GM12878 (cell line): ENCODE data around the gene RGS14. TPM values are rescaled to one million over a fixed set of nuclear protein-coding genes. Genes with fewer than 3 reads are reported as not detected.

Source experiments
- ATAC-seq: fragments of 200-7000 bp; cut with Tn5 transposase; 3 replicates; pipeline ENCODE4 v1.9.1; 2020; ENCODE audit warnings: mild to moderate bottlenecking, moderate library complexity
- BruUV-seq: library from RNA; stranded (reverse); fragments of 400-500 nt; replicated peaks from 2 replicates; lab custom pipeline; 2021; lab: Mats Ljungman, UMichigan
- CTCF ChIA-PET: fragments of 300-600 bp; sonication (Branson Sonifier 250); formaldehyde crosslinking; extraction: SDS; loops from one replicate; lab custom pipeline; 2021; ENCODE audit warnings: inconsistent platforms; lab: Yijun Ruan, JAX
- POLR2A ChIA-PET: fragments of 350-600 bp; formaldehyde crosslinking; extraction: SDS; loops from one replicate; lab custom pipeline; 2021; ENCODE audit warnings: inconsistent platforms; lab: Charles Lee
- RAD21 ChIA-PET: fragments of 300-600 bp; sonication (Branson Sonifier 250); formaldehyde crosslinking; loops from one replicate; lab custom pipeline; 2023; ENCODE audit warnings: antibody characterized with exemption; ENCODE audit not compliant: unreplicated experiment; lab: Charles Lee
- SMC1A ChIA-PET: fragments of 300-600 bp; sonication (Branson Sonifier 250); formaldehyde crosslinking; loops from one replicate; lab custom pipeline; 2023; ENCODE audit not compliant: unreplicated experiment, uncharacterized antibody; lab: Charles Lee
- DNase-seq: peaks from one replicate; pipeline ENCODE4 v3.0.0-alpha.2; 2011; ENCODE audit warnings: low read depth, low spot score
- FAIRE-seq: peaks from 3 replicates; lab custom pipeline; 2011; peaks lifted over from hg19 to GRCh38; lab: Jason Lieb, UNC
- H2AFZ ChIP-seq: 2 replicates; pipeline ENCODE4 v1.6.0; 2011; ENCODE audit warnings: low read depth, low read length, control low read depth; ENCODE audit not compliant: control insufficient read depth
- H3K27ac ChIP-seq: 2 replicates; pipeline ENCODE4 v1.5.1; 2011; ENCODE audit warnings: control low read depth; ENCODE audit not compliant: control insufficient read depth, insufficient read depth
- H3K27me3 ChIP-seq, 2 experiments: replicated peaks in 1 of 2; 2 replicates each; pipeline versions ENCODE4 v1.6.0 to v1.6.1; 2011; ENCODE audit warnings: low read length in 1 of 2; ENCODE audit not compliant: control insufficient read depth in 2 of 2, insufficient read depth in 2 of 2
- H3K36me3 ChIP-seq, 2 experiments: 2 replicates each; pipeline ENCODE4 v1.5.1; 2011; ENCODE audit warnings: low read length in 1 of 2; ENCODE audit not compliant: control insufficient read depth in 2 of 2, insufficient read depth in 2 of 2
- H3K4me1 ChIP-seq: 2 replicates; pipeline ENCODE4 v1.6.1; 2011; ENCODE audit warnings: mild to moderate bottlenecking, low read length, moderate library complexity, mixed read lengths; ENCODE audit not compliant: control insufficient read depth, insufficient read depth
- H3K4me2 ChIP-seq: 2 replicates; pipeline ENCODE4 v1.6.0; 2011; ENCODE audit warnings: control low read depth; ENCODE audit not compliant: control insufficient read depth, insufficient read depth
- H3K4me3 ChIP-seq: fragments of 200-600 bp; sonication (generic); 2 replicates; pipeline ENCODE4 v1.5.1; 2016
- H3K79me2 ChIP-seq: 2 replicates; pipeline ENCODE4 v1.6.0; 2011; ENCODE audit warnings: low read length; ENCODE audit not compliant: control insufficient read depth, insufficient read depth
- H3K9ac ChIP-seq: 2 replicates; pipeline ENCODE4 v1.8.0; 2011; ENCODE audit warnings: low read length, control low read depth, mixed read lengths; ENCODE audit not compliant: control insufficient read depth, insufficient read depth
- H3K9me3 ChIP-seq: replicated peaks from 3 replicates; pipeline ENCODE4 v1.5.1; 2011; ENCODE audit warnings: mild to moderate bottlenecking, low read length; ENCODE audit not compliant: control insufficient read depth, insufficient read depth
- H4K20me1 ChIP-seq: 2 replicates; pipeline ENCODE4 v1.6.0; 2011; ENCODE audit not compliant: control insufficient read depth, insufficient read depth
- BMI1 ChIP-seq: fragments of 450-650 bp; IDR thresholded peaks from 2 replicates; pipeline ENCODE4 v1.6.1; 2016; ENCODE audit warnings: mild to moderate bottlenecking, moderate library complexity, borderline replicate concordance
- CBX5 ChIP-seq: sonication (generic); IDR thresholded peaks from 2 replicates; pipeline ENCODE4 v1.6.1; 2016; ENCODE audit warnings: low read depth, moderate library complexity, mild to moderate bottlenecking, inconsistent platforms
- CREB1 ChIP-seq: IDR thresholded peaks from 2 replicates; pipeline ENCODE4 v1.6.1; 2012; ENCODE audit warnings: low read depth, mild to moderate bottlenecking, inconsistent platforms
- EZH2 ChIP-seq: IDR thresholded peaks from 2 replicates; pipeline ENCODE4 v1.6.1; 2012; ENCODE audit warnings: low read depth, mild to moderate bottlenecking, control low read depth, inconsistent platforms, low read length, borderline replicate concordance; ENCODE audit not compliant: control insufficient read depth
- FOS ChIP-seq: IDR thresholded peaks from 3 replicates; pipeline ENCODE4 v1.6.1; 2011; ENCODE audit warnings: borderline replicate concordance; ENCODE audit not compliant: insufficient read length; ENCODE audit errors: extremely low read depth
- KAT2A ChIP-seq: conservative IDR thresholded peaks from 2 replicates; pipeline ENCODE4 v1.6.1; 2011; ENCODE audit warnings: low read depth, low read length; ENCODE audit not compliant: control insufficient read depth
- NBN ChIP-seq: fragments of 450-650 bp; IDR thresholded peaks from 2 replicates; pipeline ENCODE4 v1.6.1; 2016
- RFX5 ChIP-seq: IDR thresholded peaks from 2 replicates; pipeline ENCODE4 v1.6.1; 2011; ENCODE audit warnings: low read depth, low read length, improper control_type of control experiment
- SMAD1 ChIP-seq: fragments of 450-650 bp; IDR thresholded peaks from 2 replicates; pipeline ENCODE4 v1.6.1; 2018; ENCODE audit warnings: mild to moderate bottlenecking, low read depth; ENCODE audit not compliant: partially characterized antibody
- SP1 ChIP-seq: IDR thresholded peaks from one replicate; pipeline ENCODE4 v1.6.1; 2011; ENCODE audit warnings: low read depth, low read length
- SREBF1 ChIP-seq: IDR thresholded peaks from 2 replicates; pipeline ENCODE4 v1.6.1; 2012; ENCODE audit warnings: mild to moderate bottlenecking, low read length
- SREBF2 ChIP-seq: IDR thresholded peaks from 2 replicates; pipeline ENCODE4 v1.6.1; 2012; ENCODE audit warnings: mild to moderate bottlenecking, low read length
- ZBED1 ChIP-seq: IDR thresholded peaks from 2 replicates; pipeline ENCODE4 v1.6.1; 2016; ENCODE audit warnings: borderline replicate concordance
- ZNF217 ChIP-seq: fragments of 450-650 bp; IDR thresholded peaks from 2 replicates; pipeline ENCODE4 v1.6.1; 2017; ENCODE audit warnings: antibody characterized with exemption, mild to moderate bottlenecking
- WGBS: methylation state at CpG from one replicate; pipeline ENCODE4 v1.1.6; 2016; ENCODE audit warnings: low lambda C conversion rate; ENCODE audit not compliant: insufficient replicate concordance, insufficient coverage; ENCODE audit errors: missing lambda C conversion rate; 5-methylcytosine and 5-hydroxymethylcytosine counted together
- in situ Hi-C: fragments of 300-500 bp; cut with MboI; formaldehyde crosslinking; loops from 9 replicates; pipeline ENCODE4 v1.14.3; 2018; ENCODE audit warnings: mixed read lengths
- intact Hi-C: fragments of 100-400 bp; cut with micrococcal nuclease; formaldehyde crosslinking; loops from one replicate; pipeline ENCODE4 v1.14.2; 2022; ENCODE audit not compliant: unreplicated experiment
- polyA plus RNA-seq, 11 experiments: library from polyadenylated mRNA; depleted of rRNA in 4 of 11; unstranded in 6 of 11; stranded (reverse) in 5 of 11; fragments of >200 nt; fragmentation: Nextera tagmentation in 4 of 11; fragmentation: Illumina TruSeq in 1 of 11; extraction: Ambion mirVana in 4 of 11; extraction: Trizol in 1 of 11; gene quantifications; 1 replicate in 1 of 11; 2 replicates in 10 of 11; pipeline versions ENCODE4 v1.2.1 to v1.2.3, GENCODE V29; 2011 to 2016; ENCODE audit warnings: inconsistent platforms in 2 of 11, missing spikeins in 2 of 11, low read depth in 1 of 11
- total RNA-seq, 4 experiments: library from RNA; depleted of rRNA in 3 of 4; stranded (reverse); fragments of >200 nt in 3 of 4; fragmentation: Illumina TruSeq in 1 of 4; extraction: Trizol in 1 of 4; gene quantifications; 2 replicates each; pipeline versions ENCODE4 v1.2.1 to v1.2.3, GENCODE V29; 2013 to 2021
- TF ChIP-seq, protein P1 (sequence below): fragments of 450-650 bp; IDR thresholded peaks from 2 replicates; pipeline ENCODE4 v1.6.1; 2018; ENCODE audit warnings: borderline replicate concordance, mild to moderate bottlenecking; ENCODE audit not compliant: partially characterized antibody
- TF ChIP-seq, protein P2 (sequence below): fragments of 450-650 bp; IDR thresholded peaks from 2 replicates; pipeline ENCODE4 v1.6.1; 2017; ENCODE audit warnings: mild to moderate bottlenecking
- TF ChIP-seq, protein P3 (sequence below): fragments of 450-650 bp; IDR thresholded peaks from 2 replicates; pipeline ENCODE4 v1.6.1; 2017; ENCODE audit warnings: mild to moderate bottlenecking, moderate library complexity

RGS14 gene
- total and polyA plus RNA-seq, 10 of the 15 experiments (the other 5 are each of a cell fraction or from before 2014, with no cell fraction given), result 0.19 to 88.7 (median 54.8) TPM

DNA sequence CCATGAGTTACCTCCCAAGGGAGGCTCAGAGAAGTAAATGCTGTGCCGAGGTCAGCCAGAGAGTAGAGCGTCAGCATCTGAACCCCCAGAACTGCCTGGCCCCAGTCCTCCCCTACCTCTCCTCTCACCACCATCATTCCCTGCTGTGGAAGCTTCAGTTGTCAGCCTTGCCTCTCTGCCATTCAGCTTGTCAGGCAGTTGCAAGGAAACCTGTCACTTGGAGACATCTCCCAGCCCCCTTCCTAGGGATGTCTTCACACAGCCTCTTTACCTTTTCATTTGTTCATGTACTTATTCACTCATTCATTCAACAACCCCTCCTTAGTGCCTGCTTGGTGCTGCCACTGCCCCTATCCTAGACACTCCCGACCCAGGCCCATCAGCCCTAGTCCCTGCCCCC lies 2.1 kb downstream of the RGS14 start:
- no peak for DNase-seq
- Histone ChIP-seq H3K27ac (peak overlapping the region; percentile 35), H3K9me3 (peaks cover 3% of the 10 kb centered on the region; the same call in 1 of the 3 replicates), H3K9ac (peak overlapping the region; percentile 81), H3K4me1 (peaks cover 66% of the 10 kb centered on the region), H2AFZ (no peak overlapping the region), H3K4me3 (peak overlapping the region; percentile 99), H3K4me2 (peak overlapping the region; percentile 99), H3K79me2 (peaks cover 65% of the 10 kb centered on the region), H4K20me1 (no peaks in the 10 kb centered on the region), H3K27me3 (no peaks in the 10 kb centered on the region), H3K36me3 (no peaks in the 10 kb centered on the region; a peak in 1 of 4 replicates)
- SMC1A ChIA-PET, result interaction anchor here (0.7 to 3.9 kb wide), 3 partner anchors 9 to 30 kb away, joined by 3 to 19 read pairs (median 5); no protein-coding TSS in a partner anchor
- RAD21 ChIA-PET, result interaction anchor here (1.0 to 3.7 kb wide), 4 partner anchors 9 to 44 kb away, joined by 3 to 29 read pairs (median 10); partner anchors contain the start of gene LMAN2
- BruUV-seq, result no TSS peak
- no peak for ATAC-seq
- intact Hi-C loops, result loop anchor here (5.0 kb wide), 1 partner anchor 48 kb away; the partner anchor contains the start of gene MXD3
- 75% methylated on average over 3 of the region's 3 CpGs for WGBS
- CTCF ChIA-PET, result interaction anchor here (1.0 to 4.4 kb wide), 8 partner anchors 10 to 141 kb away, joined by 3 to 33 read pairs (median 11); no protein-coding TSS in a partner anchor
- POLR2A ChIA-PET, result interaction anchor here (1.2 to 2.7 kb wide), 3 partner anchors 9 to 25 kb away, joined by 3 to 22 read pairs (median 4); partner anchors contain the start of gene LMAN2
- in situ Hi-C loops, result no loop called here
- FAIRE-seq, result no peak
- TF ChIP-seq RFX5 (no peak), SMAD1 (no peak), EZH2 (no peak), ZBED1 (no peak), SP1 (no peak), SREBF1 (no peak), KAT2A (no peak), NBN (no peak), ZNF217 (no peak), CREB1 (no peak), BMI1 (no peak), CBX5 (no peak), SREBF2 (no peak), FOS (no peak)
- TF ChIP-seq, protein P1, sequence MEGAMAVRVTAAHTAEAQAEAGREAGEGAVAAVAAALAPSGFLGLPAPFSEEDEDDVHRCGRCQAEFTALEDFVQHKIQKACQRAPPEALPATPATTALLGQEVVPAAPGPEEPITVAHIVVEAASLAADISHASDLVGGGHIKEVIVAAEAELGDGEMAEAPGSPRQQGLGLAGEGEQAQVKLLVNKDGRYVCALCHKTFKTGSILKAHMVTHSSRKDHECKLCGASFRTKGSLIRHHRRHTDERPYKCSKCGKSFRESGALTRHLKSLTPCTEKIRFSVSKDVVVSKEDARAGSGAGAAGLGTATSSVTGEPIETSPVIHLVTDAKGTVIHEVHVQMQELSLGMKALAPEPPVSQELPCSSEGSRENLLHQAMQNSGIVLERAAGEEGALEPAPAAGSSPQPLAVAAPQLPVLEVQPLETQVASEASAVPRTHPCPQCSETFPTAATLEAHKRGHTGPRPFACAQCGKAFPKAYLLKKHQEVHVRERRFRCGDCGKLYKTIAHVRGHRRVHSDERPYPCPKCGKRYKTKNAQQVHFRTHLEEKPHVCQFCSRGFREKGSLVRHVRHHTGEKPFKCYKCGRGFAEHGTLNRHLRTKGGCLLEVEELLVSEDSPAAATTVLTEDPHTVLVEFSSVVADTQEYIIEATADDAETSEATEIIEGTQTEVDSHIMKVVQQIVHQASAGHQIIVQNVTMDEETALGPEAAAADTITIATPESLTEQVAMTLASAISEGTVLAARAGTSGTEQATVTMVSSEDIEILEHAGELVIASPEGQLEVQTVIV, result no peak
- TF ChIP-seq, protein P2, sequence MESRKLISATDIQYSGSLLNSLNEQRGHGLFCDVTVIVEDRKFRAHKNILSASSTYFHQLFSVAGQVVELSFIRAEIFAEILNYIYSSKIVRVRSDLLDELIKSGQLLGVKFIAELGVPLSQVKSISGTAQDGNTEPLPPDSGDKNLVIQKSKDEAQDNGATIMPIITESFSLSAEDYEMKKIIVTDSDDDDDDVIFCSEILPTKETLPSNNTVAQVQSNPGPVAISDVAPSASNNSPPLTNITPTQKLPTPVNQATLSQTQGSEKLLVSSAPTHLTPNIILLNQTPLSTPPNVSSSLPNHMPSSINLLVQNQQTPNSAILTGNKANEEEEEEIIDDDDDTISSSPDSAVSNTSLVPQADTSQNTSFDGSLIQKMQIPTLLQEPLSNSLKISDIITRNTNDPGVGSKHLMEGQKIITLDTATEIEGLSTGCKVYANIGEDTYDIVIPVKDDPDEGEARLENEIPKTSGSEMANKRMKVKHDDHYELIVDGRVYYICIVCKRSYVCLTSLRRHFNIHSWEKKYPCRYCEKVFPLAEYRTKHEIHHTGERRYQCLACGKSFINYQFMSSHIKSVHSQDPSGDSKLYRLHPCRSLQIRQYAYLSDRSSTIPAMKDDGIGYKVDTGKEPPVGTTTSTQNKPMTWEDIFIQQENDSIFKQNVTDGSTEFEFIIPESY, result no peak
- TF ChIP-seq, protein P3, sequence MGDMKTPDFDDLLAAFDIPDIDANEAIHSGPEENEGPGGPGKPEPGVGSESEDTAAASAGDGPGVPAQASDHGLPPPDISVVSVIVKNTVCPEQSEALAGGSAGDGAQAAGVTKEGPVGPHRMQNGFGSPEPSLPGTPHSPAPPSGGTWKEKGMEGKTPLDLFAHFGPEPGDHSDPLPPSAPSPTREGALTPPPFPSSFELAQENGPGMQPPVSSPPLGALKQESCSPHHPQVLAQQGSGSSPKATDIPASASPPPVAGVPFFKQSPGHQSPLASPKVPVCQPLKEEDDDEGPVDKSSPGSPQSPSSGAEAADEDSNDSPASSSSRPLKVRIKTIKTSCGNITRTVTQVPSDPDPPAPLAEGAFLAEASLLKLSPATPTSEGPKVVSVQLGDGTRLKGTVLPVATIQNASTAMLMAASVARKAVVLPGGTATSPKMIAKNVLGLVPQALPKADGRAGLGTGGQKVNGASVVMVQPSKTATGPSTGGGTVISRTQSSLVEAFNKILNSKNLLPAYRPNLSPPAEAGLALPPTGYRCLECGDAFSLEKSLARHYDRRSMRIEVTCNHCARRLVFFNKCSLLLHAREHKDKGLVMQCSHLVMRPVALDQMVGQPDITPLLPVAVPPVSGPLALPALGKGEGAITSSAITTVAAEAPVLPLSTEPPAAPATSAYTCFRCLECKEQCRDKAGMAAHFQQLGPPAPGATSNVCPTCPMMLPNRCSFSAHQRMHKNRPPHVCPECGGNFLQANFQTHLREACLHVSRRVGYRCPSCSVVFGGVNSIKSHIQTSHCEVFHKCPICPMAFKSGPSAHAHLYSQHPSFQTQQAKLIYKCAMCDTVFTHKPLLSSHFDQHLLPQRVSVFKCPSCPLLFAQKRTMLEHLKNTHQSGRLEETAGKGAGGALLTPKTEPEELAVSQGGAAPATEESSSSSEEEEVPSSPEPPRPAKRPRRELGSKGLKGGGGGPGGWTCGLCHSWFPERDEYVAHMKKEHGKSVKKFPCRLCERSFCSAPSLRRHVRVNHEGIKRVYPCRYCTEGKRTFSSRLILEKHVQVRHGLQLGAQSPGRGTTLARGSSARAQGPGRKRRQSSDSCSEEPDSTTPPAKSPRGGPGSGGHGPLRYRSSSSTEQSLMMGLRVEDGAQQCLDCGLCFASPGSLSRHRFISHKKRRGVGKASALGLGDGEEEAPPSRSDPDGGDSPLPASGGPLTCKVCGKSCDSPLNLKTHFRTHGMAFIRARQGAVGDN, result no peak
